GM13977 (cell line): ENCODE measurements around the gene ANAPC5.

Experiments
- DNase-seq: peaks from one replicate; pipeline ENCODE4 v3.0.0; 2012; ENCODE audit warnings: low spot score
- in situ Hi-C: fragments of 300-500 bp; cut with MboI; formaldehyde crosslinking; loops from one replicate; pipeline ENCODE4 v1.12.0; 2022; ENCODE audit warnings: low sequenced_read_pairs, low pct_unique_long_range_greater_than_20kb, mixed read lengths, inconsistent platforms; ENCODE audit not compliant: unreplicated experiment
- TF ChIP-seq, protein P1 (sequence below): IDR thresholded peaks from 2 replicates; pipeline ENCODE4 v1.5.1; 2012; ENCODE audit warnings: mild to moderate bottlenecking, control low read depth; ENCODE audit not compliant: insufficient read depth; ENCODE audit errors: extremely low read depth, missing control alignments

Gene ANAPC5

GRCh38 chr12:121261398-121261797 is 90.8 kb downstream of the ANAPC5 start:
- DNase-seq, result no peak
- TF ChIP-seq, protein P1, sequence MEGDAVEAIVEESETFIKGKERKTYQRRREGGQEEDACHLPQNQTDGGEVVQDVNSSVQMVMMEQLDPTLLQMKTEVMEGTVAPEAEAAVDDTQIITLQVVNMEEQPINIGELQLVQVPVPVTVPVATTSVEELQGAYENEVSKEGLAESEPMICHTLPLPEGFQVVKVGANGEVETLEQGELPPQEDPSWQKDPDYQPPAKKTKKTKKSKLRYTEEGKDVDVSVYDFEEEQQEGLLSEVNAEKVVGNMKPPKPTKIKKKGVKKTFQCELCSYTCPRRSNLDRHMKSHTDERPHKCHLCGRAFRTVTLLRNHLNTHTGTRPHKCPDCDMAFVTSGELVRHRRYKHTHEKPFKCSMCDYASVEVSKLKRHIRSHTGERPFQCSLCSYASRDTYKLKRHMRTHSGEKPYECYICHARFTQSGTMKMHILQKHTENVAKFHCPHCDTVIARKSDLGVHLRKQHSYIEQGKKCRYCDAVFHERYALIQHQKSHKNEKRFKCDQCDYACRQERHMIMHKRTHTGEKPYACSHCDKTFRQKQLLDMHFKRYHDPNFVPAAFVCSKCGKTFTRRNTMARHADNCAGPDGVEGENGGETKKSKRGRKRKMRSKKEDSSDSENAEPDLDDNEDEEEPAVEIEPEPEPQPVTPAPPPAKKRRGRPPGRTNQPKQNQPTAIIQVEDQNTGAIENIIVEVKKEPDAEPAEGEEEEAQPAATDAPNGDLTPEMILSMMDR, result no peak
- in situ Hi-C loops, result no loop called here

DNA sequence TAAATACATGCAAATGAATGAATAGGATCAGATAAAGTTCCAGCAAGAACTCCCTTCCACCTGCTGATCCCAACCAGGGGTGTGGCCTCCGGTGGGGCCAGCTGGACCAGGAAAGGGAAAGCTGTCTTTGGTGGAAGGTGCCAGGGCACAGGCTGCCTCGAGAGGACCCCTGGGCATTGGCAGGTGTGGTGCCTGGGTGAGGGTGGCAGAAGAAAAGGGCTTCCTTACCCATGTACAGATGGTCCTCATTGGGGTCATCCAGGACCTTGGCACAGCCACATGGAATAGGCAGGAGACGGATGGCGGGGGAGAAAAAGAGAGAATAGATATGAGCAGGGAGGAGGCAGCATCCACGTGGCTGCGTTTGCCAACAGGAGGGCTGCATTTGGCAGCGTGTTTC is 92.1 kb downstream of the ANAPC5 start:
- TF ChIP-seq, protein P1, result no peak
- DNase-seq, result no peak
- in situ Hi-C loops, result no loop called here

GRCh38 chr12:121259074-121259473 is 93.1 kb downstream of the ANAPC5 start:
- in situ Hi-C loops, result no loop called here
- TF ChIP-seq, protein P1, result no peak
- DNase-seq, result no peak
